DND-41 (cell line): Measurements from ENCODE around the gene VTI1A.

Experiments used
- ATAC-seq: fragments of 200-7000 bp; cut with Tn5 transposase; 3 replicates; pipeline ENCODE4 v1.9.1; 2021; ENCODE audit warnings: low read depth; ENCODE audit not compliant: insufficient read depth
- DNase-seq: peaks from one replicate; pipeline ENCODE4 v3.0.0-alpha.2; 2020
- H2AFZ ChIP-seq: 2 replicates; pipeline ENCODE4 v1.6.0; 2012; ENCODE audit warnings: low read depth, low read length
- H3K27ac ChIP-seq: 2 replicates; pipeline ENCODE4 v1.5.1; 2012; ENCODE audit warnings: low read length, inconsistent platforms
- H3K27me3 ChIP-seq: fragments of 200-600 bp; sonication (generic); 2 replicates; pipeline ENCODE4 v1.6.0; 2012; ENCODE audit warnings: low read length, mild to moderate bottlenecking, inconsistent platforms; ENCODE audit not compliant: insufficient read depth, poor library complexity
- H3K36me3 ChIP-seq: 2 replicates; pipeline ENCODE4 v1.5.1; 2012; ENCODE audit warnings: low read length, inconsistent platforms; ENCODE audit not compliant: insufficient read depth
- H3K4me1 ChIP-seq: 2 replicates; pipeline ENCODE4 v1.5.1; 2012; ENCODE audit warnings: mild to moderate bottlenecking, low read length; ENCODE audit not compliant: insufficient read depth
- H3K4me2 ChIP-seq: 2 replicates; pipeline ENCODE4 v1.6.0; 2012; ENCODE audit warnings: mild to moderate bottlenecking, moderate library complexity, low read length, inconsistent platforms; ENCODE audit not compliant: insufficient read depth
- H3K4me3 ChIP-seq, 2 experiments: fragments of 200-600 bp in 1 of 2; shearing (Covaris generic) in 1 of 2; 2 replicates each; pipeline ENCODE4 v1.5.1; 2012 to 2016; ENCODE audit warnings: inconsistent platforms in 2 of 2, low read length in 2 of 2, mild to moderate bottlenecking in 2 of 2, low read depth in 1 of 2, moderate library complexity in 1 of 2
- H3K79me2 ChIP-seq: 2 replicates; pipeline ENCODE4 v1.6.0; 2012; ENCODE audit warnings: low read length, inconsistent platforms; ENCODE audit not compliant: insufficient read depth
- H3K9ac ChIP-seq: 2 replicates; pipeline ENCODE4 v1.6.0; 2012; ENCODE audit warnings: low read depth, mild to moderate bottlenecking, inconsistent platforms, low read length, moderate library complexity
- H3K9me3 ChIP-seq: 2 replicates; pipeline ENCODE4 v1.5.1; 2012; ENCODE audit warnings: low read length, moderate library complexity, mild to moderate bottlenecking, inconsistent platforms; ENCODE audit not compliant: insufficient read depth, severe bottlenecking
- H4K20me1 ChIP-seq: 2 replicates; pipeline ENCODE4 v1.6.0; 2012; ENCODE audit warnings: low read length; ENCODE audit not compliant: insufficient read depth
- EZH2 ChIP-seq: IDR thresholded peaks from 3 replicates; pipeline ENCODE4 v1.6.1; 2012; ENCODE audit warnings: borderline replicate concordance, low read depth, mild to moderate bottlenecking, moderate library complexity, low read length, inconsistent platforms; ENCODE audit not compliant: severe bottlenecking
- TF ChIP-seq, protein P1 (sequence below): IDR thresholded peaks from 2 replicates; pipeline ENCODE4 v1.5.1; 2012; ENCODE audit warnings: borderline replicate concordance, low read length, moderate library complexity, mild to moderate bottlenecking; ENCODE audit not compliant: poor library complexity, severe bottlenecking; ENCODE audit errors: extremely low read depth

The VTI1A gene

DNA sequence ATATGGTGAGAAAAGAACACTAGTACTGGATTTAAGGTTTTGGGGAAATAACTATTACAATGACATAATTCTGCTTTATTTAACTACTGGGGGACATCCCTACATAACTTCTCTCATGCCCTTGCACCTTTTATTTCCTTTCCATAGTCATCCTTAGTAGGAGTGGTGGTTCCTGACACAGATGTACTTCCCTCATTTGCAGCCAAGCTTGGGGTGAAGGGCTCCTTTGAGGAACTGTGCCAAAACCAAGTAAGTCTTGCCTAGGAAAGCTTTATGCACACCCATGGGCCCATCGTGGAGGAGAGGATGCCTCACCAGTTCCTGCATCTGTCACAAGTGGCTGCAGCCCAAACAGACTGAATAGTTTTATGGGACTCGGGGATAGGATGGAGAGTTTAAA, 20.9 kb upstream of the VTI1A start:
- no peaks in the 10 kb centered on the region for H3K9me3 ChIP-seq
- H3K27me3 ChIP-seq: no peaks in the 10 kb centered on the region
- H3K36me3 ChIP-seq: peaks cover 65% of the 10 kb centered on the region
- H3K79me2 ChIP-seq: no peaks in the 10 kb centered on the region
- TF ChIP-seq, protein P1, sequence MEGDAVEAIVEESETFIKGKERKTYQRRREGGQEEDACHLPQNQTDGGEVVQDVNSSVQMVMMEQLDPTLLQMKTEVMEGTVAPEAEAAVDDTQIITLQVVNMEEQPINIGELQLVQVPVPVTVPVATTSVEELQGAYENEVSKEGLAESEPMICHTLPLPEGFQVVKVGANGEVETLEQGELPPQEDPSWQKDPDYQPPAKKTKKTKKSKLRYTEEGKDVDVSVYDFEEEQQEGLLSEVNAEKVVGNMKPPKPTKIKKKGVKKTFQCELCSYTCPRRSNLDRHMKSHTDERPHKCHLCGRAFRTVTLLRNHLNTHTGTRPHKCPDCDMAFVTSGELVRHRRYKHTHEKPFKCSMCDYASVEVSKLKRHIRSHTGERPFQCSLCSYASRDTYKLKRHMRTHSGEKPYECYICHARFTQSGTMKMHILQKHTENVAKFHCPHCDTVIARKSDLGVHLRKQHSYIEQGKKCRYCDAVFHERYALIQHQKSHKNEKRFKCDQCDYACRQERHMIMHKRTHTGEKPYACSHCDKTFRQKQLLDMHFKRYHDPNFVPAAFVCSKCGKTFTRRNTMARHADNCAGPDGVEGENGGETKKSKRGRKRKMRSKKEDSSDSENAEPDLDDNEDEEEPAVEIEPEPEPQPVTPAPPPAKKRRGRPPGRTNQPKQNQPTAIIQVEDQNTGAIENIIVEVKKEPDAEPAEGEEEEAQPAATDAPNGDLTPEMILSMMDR: no peak
- no peak for TF ChIP-seq EZH2
- H4K20me1 ChIP-seq: no peaks in the 10 kb centered on the region
- DNase-seq: no peak
- H3K27ac ChIP-seq: no peak overlapping the region
- H3K4me2 ChIP-seq: no peak overlapping the region
- no peak overlapping the region for H3K4me3 ChIP-seq
- no peak overlapping the region for H3K9ac ChIP-seq
- no peak overlapping the region for H2AFZ ChIP-seq
- H3K4me1 ChIP-seq: no peaks in the 10 kb centered on the region
- no peak for ATAC-seq

DNA sequence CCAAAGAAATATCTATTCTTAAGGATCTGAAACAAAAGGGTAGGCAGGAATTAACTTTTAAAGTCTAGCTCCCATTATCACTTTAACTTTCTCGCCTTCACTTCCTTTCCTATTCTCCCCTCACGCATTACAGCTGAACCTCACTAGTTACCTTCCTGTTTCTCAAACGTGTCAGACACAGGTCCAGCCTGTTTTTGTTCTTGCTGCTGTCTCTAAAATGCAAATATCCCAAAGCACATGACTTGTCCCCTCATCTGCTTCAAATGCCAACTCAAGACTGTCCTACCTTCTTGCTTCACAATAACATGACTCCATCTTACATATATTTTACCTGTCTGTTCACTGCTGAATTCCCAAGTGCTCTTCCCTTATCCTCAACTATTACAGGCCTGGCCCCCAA, 17.9 kb upstream of the VTI1A start:
- no peak for ATAC-seq
- DNase-seq: no peak
- H4K20me1 ChIP-seq: no peaks in the 10 kb centered on the region
- H3K9ac ChIP-seq: no peak overlapping the region
- no peak overlapping the region for H3K4me2 ChIP-seq
- H3K9me3 ChIP-seq: no peaks in the 10 kb centered on the region
- no peaks in the 10 kb centered on the region for H3K27me3 ChIP-seq
- TF ChIP-seq, protein P1: no peak
- TF ChIP-seq EZH2: no peak
- no peak overlapping the region for H3K27ac ChIP-seq
- H3K36me3 ChIP-seq: peaks cover 79% of the 10 kb centered on the region
- no peaks in the 10 kb centered on the region for H3K4me1 ChIP-seq
- no peak overlapping the region for H3K4me3 ChIP-seq
- H2AFZ ChIP-seq: no peak overlapping the region
- H3K79me2 ChIP-seq: no peaks in the 10 kb centered on the region

DNA sequence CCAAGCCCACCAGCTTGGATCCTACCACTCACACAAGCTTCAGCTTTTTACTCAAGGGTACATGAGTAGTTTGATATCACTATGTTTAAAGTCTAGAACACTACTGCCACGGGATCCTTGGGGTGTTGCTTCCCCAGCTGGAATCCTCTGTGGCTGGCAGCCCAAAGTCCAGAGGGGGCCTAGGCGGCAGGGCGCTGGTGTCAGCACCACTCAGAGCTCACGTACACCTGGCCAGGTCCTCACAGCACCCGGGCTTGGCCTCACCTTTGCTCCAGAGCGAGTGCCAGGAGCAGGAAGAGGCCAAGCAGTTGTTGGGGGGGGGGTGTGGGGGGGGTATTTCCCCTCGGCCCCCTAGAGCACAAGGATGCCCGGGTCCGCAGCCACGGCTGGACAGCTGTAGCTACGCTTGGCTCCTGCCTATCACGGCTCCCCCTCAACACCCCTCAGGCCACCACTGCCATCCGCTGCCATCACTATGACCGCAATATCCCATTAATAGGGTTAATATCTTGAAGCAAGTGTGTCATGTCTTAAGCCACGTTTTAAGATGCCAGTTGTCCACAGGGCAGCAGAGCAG, 17.3 kb upstream of the VTI1A start:
- Histone ChIP-seq H3K27me3 (no peaks in the 10 kb centered on the region), H3K9ac (no peak overlapping the region), H3K36me3 (peaks cover 85% of the 10 kb centered on the region), H3K4me2 (no peak overlapping the region), H4K20me1 (no peaks in the 10 kb centered on the region), H3K79me2 (no peaks in the 10 kb centered on the region), H3K4me3 (no peak overlapping the region), H3K27ac (no peak overlapping the region), H3K4me1 (no peaks in the 10 kb centered on the region), H2AFZ (no peak overlapping the region), H3K9me3 (no peaks in the 10 kb centered on the region)
- DNase-seq: no peak
- ATAC-seq: no peak
- no peak for TF ChIP-seq EZH2
- TF ChIP-seq, protein P1: no peak

DNA sequence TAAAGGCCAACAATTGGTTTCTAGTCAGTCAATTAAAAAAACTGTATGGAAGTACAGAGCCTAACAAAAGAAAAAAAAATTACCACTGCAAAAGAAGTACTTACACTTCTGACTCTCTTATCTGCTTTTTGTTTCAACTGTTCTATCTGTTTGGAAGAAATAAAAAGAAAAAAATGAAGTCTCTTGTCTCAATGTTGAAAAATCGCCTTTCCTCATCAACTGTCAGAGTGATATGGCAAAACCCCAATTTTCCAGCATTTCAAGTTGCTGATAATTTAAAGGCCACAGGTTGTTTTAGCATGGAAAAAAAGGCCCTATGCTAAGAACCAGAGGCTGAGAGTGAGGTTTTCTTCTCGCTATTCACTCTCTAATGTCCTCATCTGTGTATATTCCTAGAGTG, 13.9 kb upstream of the VTI1A start:
- Histone ChIP-seq H3K9ac (no peak overlapping the region), H3K27ac (no peak overlapping the region), H3K27me3 (no peaks in the 10 kb centered on the region), H4K20me1 (no peaks in the 10 kb centered on the region), H3K79me2 (no peaks in the 10 kb centered on the region), H3K4me3 (no peak overlapping the region), H3K4me1 (no peaks in the 10 kb centered on the region), H3K36me3 (peaks cover 91% of the 10 kb centered on the region), H2AFZ (no peak overlapping the region), H3K9me3 (no peaks in the 10 kb centered on the region), H3K4me2 (no peak overlapping the region)
- ATAC-seq: no peak
- no peak for TF ChIP-seq EZH2
- TF ChIP-seq, protein P1: no peak
- no peak for DNase-seq
